Fibroblast of the conjunctiva (primary cell): ENCODE results near the gene PLCB4.

Source experiments
- DNase-seq: peaks from one replicate; pipeline ENCODE4 v3.0.0-alpha.2; 2010; ENCODE audit warnings: low read depth

PLCB4 gene

DNA sequence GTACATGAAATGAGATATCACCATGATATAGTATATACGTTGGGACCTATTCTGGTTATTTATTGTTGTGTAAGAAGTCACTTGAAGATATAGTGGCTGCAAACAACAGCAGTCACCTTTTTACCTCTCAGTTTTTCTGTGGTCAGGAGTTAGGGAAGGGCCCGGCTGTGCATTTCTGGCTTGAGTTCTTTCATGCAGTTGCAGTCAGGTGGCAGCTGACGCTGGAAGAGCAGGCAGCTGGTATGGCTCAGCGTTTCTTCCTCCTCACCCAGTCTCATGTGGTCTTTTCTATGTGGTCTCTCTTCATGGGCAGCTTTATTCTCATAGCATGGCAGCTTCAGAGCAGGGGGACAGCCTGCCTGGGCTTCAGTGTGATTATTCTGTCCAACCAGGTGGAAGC, 154.4 kb downstream of the PLCB4 start:
- no peak for DNase-seq

DNA sequence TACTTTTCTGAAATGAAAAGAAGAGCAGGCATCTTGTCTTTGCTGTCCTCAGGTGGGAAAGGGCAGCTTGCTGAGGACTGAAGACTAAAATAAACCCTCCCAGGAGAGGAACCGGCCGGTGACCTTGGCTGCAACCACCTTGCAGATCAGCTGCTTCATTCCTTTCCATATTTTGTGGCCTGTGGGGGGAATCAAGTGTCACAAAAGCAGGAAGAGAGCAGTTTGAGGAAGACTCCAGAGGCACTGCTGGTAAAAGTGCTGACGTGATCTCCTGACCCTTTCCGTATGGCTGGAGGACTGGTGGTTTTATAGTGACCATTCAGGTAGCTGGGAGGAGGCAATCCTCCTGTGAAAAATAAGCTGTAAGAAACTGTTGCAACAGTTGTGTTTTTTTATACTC, 157.0 kb downstream of the PLCB4 start:
- no peak for DNase-seq

DNA sequence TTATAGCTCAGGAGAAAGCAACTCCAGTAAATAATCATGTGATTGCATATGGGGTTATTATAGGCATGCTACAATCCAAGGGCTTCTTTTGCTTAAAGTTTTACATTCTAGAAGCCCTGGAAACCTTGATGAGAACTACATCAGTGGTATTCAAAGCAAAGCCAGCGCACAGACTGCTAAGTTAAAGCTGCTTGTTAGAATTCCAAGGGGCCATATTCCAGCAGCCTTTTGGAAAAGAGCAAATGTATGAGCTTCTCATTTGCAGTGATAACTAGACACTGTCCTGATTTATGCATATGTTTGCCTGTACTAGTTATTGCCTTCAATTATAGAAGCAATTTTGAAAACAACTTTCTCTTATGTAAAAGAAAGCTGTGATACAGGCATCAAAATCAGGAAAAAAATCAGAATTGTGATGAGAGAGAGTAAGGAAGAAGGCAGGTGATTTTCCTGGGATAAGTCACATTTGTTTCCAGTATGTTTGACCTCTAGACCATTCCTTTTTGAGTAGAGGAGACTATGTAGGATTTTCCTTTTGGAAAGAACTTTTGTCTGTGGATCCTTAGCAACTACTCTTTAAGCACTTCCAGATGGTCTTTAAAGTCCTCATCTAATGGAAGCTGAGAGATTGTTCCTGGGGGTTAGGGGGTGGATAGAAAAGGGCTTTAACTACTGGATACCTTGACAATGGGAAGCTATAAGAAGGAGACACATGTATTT, 159.2 kb downstream of the PLCB4 start:
- no peak for DNase-seq

DNA sequence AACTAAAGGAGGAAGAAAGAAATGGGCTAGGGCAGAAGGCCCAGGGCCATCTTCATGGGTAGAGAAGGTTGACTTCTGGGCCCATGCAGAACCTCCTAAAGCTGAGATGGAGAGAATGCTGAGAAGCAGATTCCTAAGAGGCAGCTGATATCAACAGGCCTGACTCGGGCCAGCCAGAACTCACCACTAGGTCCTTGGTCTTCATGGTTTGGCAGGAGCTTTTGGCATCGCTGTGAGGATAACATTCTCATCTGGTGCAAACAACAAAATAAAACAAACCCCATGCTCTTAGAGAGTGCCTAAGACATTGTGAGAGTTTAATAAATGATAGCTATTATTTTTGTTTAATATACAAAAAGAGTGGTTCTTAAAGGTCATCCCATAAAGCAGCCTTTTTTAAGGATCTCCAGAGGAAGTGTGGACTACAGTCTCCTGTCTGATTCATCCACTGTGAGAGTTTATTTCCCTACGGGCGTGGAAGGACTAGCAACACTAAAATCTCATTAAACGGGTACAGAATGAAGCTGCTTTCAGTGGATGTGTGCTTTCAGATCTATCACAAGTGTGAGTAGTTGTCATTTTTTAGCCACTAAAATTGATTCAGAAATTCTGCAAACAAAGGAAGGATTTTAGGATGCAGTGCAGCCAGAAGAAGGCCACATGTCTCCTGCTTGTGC, 160.0 kb downstream of the PLCB4 start:
- DNase-seq, result no peak

DNA sequence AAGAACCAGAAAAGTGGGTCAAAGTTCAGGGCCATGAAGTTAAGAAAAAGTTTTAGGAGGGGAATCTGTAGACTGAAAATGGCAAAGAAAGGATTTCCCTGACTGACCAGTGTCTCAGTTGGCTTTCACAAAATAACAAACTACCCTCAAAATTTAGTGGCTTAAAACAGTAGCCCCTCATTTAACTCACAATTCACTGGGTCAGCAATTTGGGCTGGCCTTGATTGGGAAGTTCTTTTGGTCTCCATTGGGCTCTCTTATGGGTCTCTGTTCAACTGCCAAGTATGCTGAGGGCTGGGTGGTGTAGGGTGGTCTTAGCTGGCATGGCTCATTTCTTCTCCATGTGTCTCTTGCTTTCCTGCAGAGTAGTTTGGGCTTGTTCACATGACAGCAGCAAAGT, 161.5 kb downstream of the PLCB4 start:
- DNase-seq, result no peak

DNA sequence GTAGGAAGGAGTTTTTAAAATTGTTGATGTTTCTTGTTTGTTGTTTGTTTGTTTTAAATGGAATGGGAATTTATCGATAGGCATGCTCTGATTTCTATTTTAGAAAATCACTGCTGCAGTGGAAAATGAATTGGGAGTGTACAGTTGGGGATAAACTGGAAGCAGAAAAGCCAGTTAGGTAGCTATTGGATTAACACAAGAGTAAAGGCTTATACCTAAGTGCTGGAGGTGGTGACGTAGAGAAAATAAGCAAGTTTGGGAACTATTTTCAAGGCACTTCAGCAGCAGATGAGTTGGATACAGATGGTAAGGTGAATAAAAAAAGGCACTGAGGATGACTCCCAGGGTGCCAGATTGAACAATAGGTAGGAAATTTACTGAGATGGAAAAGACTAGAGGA, 164.9 kb downstream of the PLCB4 start:
- DNase-seq, result no peak

DNA sequence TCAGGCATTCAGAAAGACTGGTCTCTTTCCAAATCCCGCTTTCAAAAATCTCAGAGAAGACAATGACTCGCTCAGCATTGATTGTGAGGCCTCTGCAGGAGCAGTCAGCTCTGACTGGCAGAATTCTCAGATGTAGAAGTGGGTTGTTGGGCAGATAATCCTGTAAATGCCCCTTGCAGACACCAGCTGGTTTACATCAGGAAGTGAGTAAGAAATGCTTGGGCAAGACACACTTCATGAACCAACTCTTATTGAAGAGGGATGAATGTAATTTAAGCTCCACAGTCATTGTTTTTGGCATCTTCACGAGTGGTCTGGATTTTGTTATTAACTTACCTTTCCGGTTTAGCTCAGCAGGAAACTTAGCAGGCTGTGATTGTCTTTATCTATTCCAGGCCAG, 166.6 kb downstream of the PLCB4 start:
- DNase-seq, result peak; percentile 36

DNA sequence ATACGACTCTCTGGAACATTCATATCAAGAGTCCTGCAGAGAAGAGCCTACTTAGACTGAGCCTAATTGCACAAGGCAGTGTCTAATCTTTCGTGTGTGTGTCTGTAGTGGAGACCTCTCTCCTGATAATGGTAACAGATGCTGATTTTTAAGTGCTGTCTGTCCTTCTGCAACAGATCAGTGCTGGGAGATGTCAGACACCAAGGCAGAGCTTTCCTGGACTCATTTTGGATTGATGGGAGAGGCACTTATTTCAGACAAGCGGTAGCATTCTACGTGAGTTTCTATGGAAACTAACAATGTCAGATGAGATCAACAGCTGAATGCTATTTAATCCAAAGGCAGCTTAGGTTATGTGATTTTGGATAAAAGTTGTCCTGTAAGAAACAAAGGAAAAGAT, 167.6 kb downstream of the PLCB4 start:
- no peak for DNase-seq

DNA sequence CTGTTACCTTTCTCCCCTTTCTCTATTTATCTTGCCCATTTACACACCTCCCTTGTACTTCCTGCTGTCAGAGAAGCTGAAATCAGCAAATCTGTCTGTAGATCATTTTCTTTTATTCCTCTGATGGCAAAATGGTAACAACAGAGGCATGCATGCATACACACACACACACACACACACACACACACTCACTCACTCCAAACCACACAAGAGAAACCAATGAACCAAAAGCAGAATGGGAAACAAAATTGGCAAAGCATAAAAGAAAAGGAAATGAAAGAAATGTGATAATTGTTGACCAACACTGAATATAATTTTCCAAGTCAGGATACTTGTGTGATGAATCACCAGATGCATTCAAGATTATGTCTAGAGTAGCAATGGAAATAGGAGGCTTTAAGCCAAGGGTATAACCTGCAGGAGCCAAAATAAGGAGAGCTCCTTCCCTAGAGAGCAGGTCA, 172.4 kb downstream of the PLCB4 start:
- DNase-seq, result peak; percentile 43

DNA sequence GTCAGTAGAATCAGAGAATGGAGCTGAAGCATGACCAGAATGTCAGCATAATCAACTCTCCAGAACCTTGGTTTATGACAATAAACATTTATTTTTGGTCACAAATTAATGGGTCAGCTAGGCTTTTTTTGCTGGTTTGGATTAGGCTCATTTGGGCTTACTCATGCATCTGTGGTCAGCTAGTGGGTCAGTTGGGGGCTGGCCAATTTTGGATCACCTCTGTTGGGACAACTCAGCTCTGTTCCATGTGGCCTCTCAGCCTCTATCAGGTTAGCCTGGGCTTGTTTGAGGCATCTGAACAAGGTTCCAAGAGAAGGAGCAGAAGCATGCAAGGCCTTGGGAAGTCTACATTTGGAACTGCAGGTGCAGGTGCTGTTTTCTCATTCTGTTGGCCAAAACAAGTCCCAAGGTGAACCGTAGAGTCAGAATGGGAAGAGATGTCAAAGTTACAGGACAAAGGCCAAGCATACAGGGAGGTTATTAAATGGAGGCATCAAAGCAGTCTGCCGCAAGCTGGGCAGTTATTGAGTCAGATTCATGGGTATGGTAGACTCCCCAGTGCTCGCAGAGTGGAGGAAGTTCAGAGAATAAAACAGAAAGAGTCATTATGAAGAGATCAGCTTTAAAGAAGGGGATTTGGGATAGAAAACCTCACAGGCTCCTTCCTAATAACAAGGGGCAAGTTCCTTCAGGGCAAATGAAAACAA, 173.0 kb downstream of the PLCB4 start:
- no peak for DNase-seq

DNA sequence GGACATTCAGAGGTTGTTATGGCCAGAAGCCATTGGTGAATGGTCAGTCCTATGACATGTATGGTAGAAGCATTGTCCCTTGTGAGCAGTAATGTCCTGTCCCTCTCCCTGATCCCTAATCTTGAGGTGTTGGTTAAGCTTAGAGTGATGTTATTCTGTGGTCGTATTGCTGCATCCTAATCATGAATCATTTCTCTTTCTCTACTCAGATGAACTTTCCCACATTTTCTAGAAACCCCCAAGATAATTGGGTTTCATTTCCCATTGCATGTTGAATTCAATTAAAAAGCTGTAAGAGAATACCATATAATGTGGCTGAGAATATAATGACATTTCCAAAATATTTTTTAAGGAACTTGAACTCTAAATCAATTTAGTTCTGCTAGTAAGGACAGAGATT, 175.1 kb downstream of the PLCB4 start:
- no peak for DNase-seq

DNA sequence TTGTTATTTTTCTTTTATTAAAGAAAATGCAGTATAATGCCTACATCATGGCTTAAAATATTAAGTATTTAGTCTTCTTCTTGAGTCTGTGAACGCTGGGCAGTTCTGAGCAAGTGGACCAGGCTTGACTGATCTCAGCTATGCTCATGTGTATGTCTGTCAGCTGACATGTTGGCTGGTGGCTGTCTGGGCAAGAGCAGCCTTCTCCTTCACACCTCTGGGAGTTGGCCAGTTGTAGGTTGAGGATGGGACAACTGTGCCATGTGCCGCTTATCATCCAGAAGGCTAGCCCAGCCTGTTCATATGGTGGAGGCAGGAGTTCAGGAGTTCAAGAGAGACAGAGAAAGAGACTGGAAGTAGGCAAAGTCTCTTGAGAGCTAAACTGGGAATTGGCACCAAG, 175.9 kb downstream of the PLCB4 start:
- no peak for DNase-seq

DNA sequence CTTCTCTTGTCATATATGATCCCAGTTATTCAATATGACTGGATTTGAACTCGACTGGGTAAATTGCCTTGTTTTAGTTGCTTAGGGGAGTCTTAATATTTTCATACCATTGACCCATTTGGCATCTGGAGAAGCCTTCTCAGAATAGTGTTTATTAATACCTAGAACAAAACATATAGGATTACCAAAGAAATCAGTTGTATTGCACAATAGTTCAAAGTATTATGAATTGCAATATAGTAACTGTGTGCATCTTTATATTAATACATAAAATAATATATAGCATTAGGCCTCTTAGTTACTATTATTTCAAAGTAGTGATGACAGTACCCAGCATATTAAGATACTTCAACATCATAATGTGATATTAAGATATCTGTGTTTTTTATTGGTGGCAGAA, 177.8 kb downstream of the PLCB4 start:
- no peak for DNase-seq

DNA sequence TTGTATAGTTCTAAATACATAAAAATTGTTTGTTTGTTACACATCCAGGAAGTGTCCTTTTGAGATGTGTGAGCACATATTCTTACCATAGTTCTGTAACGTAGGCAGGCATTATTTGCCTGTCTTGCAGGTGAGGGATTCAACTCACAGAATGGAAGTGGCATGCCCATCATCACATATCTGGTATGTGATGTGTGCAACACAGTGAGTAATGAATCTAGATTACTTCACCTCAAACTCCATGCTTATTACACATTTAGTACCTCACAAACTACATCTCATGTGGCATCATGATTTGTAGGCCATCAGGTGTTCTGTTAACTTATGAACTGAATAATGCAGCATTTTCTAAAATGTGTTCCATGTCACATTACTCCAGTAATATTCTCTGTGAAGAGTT, 181.6 kb downstream of the PLCB4 start:
- DNase-seq, result no peak

DNA sequence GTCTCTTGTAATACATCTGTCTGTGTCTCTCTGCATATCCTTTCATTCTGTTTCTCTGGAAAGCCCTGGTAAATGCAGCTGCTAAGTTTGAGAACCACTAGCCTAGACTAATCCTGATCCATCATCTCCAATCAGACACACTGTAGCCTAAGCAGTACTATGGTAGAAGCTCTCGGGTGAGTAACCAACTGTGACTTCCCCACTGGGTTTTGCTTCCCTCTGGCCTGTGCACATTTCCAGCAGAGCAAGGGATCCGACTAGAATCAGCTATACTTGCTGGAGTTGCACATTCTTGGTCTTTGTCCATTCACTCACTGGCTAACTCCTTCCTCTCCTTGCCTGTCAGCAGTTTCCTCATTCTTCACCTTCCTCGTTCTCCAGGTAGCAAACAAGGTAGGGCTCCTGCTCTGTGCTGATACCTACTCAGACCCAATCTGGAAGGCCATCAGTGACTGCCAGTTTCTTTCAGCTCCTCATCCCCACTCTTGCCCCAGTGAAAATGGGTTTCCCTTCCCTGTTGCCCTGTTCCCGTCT, 184.2 kb downstream of the PLCB4 start:
- no peak for DNase-seq

DNA sequence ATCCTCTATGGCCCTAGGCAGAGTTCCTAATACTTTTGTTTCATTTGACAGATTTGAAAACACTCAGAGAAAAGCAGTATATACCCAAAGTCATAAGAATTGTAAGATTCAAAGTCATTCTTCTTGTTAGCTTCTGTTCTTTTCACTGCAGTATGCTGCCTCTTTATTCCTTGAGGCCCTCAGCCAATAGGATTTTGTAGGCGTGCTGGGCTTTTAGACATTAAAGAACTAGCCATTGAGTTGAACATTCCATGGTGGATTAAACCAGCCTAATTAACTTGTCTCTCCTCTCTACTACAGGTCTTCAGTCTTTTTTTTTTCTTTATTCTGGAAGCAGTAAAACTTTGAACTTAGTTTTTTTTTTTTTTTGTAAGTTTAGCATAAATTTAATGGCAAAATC, 186.3 kb downstream of the PLCB4 start:
- no peak for DNase-seq

DNA sequence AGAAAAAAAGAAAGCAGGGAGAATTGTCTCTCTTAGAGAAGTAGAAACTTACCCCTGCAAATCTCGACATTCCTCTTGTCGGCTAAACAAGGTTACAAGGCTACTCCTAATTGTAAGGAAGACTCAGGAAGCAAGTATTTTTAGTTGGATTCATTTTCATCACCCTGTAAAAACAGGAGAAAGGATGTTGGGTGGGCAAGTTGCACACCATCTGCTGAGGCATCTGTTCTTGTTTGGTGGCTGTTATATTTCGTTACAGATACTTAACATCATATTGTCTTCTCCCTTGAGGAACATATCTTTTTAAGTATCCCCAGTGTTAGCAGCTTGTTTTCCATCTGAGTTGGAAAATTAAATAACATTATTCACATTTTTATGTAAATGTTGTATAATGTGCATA, 187.5 kb downstream of the PLCB4 start:
- DNase-seq, result no peak

DNA sequence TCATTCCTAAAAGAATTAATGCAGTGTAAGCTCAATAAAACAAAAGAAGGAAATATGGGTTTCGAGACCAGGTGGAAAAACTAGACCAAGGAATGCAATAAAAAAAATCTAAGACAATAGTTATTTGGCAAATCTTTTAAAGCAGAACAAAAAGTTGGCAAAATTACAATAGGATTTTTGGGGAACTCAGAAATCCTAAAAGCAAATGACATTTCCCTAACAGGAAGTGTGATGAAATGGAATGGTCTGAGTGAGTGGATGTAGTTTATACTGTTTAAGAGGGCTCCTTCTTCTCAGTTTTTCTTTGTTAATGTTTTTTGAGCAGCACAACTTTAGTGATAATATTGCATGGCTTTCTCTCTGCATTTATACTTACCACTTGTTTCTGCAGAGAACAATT, 190.0 kb downstream of the PLCB4 start:
- no peak for DNase-seq

DNA sequence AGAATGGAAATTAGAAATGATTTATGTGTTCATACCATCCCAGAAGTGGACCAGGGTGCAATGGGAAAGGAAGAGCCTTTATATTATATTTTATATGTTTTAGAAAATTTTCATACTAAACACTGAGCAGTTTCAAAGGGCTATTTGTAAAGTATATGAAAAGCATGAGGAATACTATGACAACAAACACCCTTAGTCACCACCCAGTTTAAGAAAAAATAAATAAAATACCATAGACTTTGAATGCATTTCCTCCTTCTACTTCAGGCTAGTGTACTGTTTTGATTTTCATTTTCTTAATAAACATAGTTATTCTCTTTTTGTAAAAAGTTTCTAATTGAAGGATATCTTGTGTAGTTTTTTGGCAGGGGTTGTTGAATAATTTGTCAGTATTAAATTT, 191.1 kb downstream of the PLCB4 start:
- no peak for DNase-seq

DNA sequence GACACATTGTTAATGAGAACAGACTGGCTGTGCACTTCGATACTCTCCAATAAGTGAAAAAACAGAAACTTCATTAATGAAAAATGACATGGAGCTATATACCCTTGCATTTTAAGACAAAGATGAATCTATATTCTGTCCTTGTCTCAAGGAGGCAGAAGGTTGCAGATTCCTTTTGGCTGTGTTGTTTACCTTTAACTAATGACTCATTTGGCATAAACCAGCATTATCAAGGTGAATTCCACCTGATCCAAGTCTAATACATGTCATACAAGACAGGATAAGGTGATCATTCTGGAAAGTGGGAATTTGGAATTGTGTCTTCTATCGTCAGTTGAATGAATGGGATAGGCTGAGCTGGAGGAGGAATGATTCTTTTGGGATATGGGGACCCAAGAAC, 192.9 kb downstream of the PLCB4 start:
- DNase-seq, result no peak

DNA sequence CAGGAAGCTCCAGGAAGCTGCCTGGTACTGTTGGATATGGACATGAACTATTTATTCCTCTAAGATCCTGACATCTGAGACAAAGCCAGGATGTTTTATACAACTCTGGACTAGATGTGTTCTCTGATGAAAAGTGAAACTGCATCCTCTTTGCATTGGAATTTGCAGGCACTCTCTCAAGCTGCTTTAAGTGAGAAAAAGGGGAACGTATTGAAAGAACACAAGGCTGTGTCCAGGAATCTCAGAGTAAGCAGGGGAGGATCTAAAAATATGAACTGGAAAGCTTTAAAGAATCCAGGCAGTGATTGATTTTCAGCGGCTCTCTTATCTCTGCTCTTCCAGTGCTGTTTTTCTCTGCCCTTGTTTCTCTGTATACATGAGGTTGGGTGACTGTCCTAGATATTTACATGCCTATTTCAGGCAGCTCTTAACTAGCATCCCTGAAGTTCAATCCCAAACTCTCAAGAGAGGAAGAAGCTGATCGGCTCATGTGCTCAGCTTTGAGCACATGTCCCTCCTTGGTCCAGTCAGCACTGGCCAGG, 193.8 kb downstream of the PLCB4 start:
- DNase-seq, result no peak

DNA sequence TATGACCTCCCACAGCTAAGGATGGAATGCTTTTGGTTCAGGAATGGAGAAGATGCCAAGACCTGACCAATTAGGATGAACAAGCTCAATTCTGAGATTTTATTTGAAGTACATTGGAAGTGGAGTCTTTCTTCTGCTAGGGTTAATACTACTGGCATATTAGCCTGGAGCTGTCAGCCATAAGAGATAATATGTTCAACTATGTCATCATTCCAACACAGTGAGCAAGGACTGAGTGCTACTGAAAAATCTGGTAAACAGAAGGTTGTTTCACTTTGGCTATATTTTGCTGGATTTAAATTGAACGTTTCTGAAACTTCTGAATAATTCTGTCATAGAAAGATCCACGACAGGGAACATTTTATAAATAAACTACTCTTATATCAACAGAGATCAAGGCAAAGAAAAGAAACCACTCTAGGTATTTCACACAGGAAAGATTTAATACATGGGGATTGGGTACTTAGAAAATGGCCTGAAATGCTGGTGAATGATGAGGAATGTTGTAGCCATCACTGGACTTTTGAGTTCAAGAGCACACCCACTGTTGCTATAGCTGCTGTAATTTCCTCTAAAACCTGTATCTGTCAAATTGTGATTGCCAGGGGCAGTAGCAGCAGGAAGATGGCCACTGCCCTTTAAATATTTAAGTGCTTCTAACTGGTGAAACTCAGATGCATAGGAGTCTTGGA, 200.5 kb downstream of the PLCB4 start:
- no peak for DNase-seq
